ENCODE measurements around the gene FAF1.
A peak's percentile ranks its signal among the peaks of the same experiment; 100 is the strongest.

Gene FAF1

GRCh38 chr1:50651476-50652263 is 308.4 kb downstream of the FAF1 start:
- POLR2A ChIA-PET, result no interaction called here

DNA sequence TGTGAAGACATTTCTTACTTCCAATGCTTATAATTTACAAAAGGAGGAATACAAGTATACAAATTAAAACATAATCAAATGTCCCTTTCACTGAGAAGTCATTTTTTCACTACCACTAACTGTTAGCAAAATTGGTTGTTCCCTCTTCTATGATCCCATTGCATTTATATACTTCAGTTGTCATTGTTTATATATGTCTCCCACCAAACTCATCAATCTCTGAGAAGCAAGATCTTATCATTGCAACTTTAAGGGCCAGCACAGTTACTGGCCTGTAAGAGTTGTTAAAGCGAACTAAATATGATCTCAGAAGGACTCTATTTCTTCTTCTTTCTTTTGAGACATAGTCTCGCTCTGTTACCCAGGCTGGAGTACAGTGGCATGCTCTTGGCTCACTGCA is 313.5 kb downstream of the FAF1 start:
- Histone ChIP-seq H3K36me3 (ENCODE audit: control insufficient read depth in 2 of 2, insufficient read depth in 1 of 2, low read length in 2 of 2) (no peaks in the 10 kb centered on the region), H3K4me3 (ENCODE audit: low read depth, low read length) (no peak overlapping the region), H3K4me1 (ENCODE audit: control insufficient read depth, insufficient read depth, low read length) (peaks cover 3% of the 10 kb centered on the region; the same call in 1 of the 2 replicates), H3K27ac (ENCODE audit: extremely low read depth, low read depth, low read length) (no peak overlapping the region), H3K9me3 (ENCODE audit: control insufficient read depth, insufficient read depth, low read depth, low read length) (no peaks in the 10 kb centered on the region)
- POLR2A ChIA-PET, result interaction anchor here (0.7 kb wide), 1 partner anchor 337 kb away, joined by 3 read pairs; no protein-coding TSS in a partner anchor
- CTCF ChIA-PET, result no interaction called here
- TF ChIP-seq ZNF837 (tag by site-specific recombination; IDR thresholded peaks at IDR 0.05) (no peak), ZFP3 (tag by site-specific recombination; IDR thresholded peaks at IDR 0.05; ENCODE audit: low read depth) (no peak), SCRT2 (tag by site-specific recombination; IDR thresholded peaks at IDR 0.05) (no peak), KLF17 (tag by site-specific recombination; IDR thresholded peaks at IDR 0.05) (no peak), ZNF184 (tag by site-specific recombination; IDR thresholded peaks at IDR 0.05) (no peak), ZNF561 (tag by site-specific recombination; IDR thresholded peaks at IDR 0.05; ENCODE audit: borderline replicate concordance) (no peak), REST (tag by site-specific recombination; IDR thresholded peaks at IDR 0.05) (no peak), ZFHX2 (tag by site-specific recombination; conservative IDR thresholded peaks at IDR 0.05) (no peak), ZNF830 (tag by site-specific recombination; IDR thresholded peaks at IDR 0.05; ENCODE audit: low read depth) (no peak), WT1 (tag by site-specific recombination; IDR thresholded peaks at IDR 0.05) (no peak), GLIS1 (tag by site-specific recombination; IDR thresholded peaks at IDR 0.05) (no peak)
- TF ChIP-seq, protein P1, sequence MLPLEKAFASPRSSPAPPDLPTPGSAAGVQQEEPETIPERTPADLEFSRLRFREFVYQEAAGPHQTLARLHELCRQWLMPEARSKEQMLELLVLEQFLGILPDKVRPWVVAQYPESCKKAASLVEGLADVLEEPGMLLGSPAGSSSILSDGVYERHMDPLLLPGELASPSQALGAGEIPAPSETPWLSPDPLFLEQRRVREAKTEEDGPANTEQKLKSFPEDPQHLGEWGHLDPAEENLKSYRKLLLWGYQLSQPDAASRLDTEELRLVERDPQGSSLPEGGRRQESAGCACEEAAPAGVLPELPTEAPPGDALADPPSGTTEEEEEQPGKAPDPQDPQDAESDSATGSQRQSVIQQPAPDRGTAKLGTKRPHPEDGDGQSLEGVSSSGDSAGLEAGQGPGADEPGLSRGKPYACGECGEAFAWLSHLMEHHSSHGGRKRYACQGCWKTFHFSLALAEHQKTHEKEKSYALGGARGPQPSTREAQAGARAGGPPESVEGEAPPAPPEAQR (tag by site-specific recombination; IDR thresholded peaks at IDR 0.05), result no peak
- TF ChIP-seq, protein P2, sequence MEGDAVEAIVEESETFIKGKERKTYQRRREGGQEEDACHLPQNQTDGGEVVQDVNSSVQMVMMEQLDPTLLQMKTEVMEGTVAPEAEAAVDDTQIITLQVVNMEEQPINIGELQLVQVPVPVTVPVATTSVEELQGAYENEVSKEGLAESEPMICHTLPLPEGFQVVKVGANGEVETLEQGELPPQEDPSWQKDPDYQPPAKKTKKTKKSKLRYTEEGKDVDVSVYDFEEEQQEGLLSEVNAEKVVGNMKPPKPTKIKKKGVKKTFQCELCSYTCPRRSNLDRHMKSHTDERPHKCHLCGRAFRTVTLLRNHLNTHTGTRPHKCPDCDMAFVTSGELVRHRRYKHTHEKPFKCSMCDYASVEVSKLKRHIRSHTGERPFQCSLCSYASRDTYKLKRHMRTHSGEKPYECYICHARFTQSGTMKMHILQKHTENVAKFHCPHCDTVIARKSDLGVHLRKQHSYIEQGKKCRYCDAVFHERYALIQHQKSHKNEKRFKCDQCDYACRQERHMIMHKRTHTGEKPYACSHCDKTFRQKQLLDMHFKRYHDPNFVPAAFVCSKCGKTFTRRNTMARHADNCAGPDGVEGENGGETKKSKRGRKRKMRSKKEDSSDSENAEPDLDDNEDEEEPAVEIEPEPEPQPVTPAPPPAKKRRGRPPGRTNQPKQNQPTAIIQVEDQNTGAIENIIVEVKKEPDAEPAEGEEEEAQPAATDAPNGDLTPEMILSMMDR (tag by site-specific recombination; IDR thresholded peaks at IDR 0.05), result no peak

More at GRCh38 chr1:50651476-50652263, 308.4 kb downstream of the FAF1 start:
- no peaks in the 10 kb centered on the region for H3K9me3 ChIP-seq (ENCODE audit: control insufficient read depth, insufficient read depth, low read depth, low read length)
- TF ChIP-seq, protein P3, sequence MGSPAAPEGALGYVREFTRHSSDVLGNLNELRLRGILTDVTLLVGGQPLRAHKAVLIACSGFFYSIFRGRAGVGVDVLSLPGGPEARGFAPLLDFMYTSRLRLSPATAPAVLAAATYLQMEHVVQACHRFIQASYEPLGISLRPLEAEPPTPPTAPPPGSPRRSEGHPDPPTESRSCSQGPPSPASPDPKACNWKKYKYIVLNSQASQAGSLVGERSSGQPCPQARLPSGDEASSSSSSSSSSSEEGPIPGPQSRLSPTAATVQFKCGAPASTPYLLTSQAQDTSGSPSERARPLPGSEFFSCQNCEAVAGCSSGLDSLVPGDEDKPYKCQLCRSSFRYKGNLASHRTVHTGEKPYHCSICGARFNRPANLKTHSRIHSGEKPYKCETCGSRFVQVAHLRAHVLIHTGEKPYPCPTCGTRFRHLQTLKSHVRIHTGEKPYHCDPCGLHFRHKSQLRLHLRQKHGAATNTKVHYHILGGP (tag by site-specific recombination; IDR thresholded peaks at IDR 0.05), result peak; percentile 66; the same call in 1 of the 2 replicates
- TF ChIP-seq, protein P4, sequence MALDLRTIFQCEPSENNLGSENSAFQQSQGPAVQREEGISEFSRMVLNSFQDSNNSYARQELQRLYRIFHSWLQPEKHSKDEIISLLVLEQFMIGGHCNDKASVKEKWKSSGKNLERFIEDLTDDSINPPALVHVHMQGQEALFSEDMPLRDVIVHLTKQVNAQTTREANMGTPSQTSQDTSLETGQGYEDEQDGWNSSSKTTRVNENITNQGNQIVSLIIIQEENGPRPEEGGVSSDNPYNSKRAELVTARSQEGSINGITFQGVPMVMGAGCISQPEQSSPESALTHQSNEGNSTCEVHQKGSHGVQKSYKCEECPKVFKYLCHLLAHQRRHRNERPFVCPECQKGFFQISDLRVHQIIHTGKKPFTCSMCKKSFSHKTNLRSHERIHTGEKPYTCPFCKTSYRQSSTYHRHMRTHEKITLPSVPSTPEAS (tag by site-specific recombination; IDR thresholded peaks at IDR 0.05), result no peak
- peak; percentile 75 for TF ChIP-seq PRDM6 (tag by site-specific recombination; IDR thresholded peaks at IDR 0.05)
- no peaks in the 10 kb centered on the region for H3K36me3 ChIP-seq (ENCODE audit: control insufficient read depth in 2 of 2, insufficient read depth in 1 of 2, low read length in 2 of 2)
- no peak overlapping the region for H3K4me3 ChIP-seq (ENCODE audit: low read depth, low read length)
- no peak overlapping the region for H3K27ac ChIP-seq (ENCODE audit: extremely low read depth, low read depth, low read length)
- CTCF ChIA-PET, result interaction anchor here (0.6 kb wide), 1 partner anchor 52 kb away, joined by 3 read pairs; no protein-coding TSS in a partner anchor
- 0 out of 2 replicates have a peak, but pooled peaks cover 3% of the 10 kb centered on the region for H3K4me1 ChIP-seq (ENCODE audit: control insufficient read depth, insufficient read depth, low read length)

Measured in HEK293 (cell line).